ENCODE data around the gene SP2. TPM values are rescaled to one million over a fixed set of nuclear protein-coding genes. Genes with fewer than 3 reads are reported as not detected.

SP2 gene
- total RNA-seq, 1 donor from 2014 or later, result 12.1 TPM

- peaks cover 7% of the 10 kb centered on the region for H3K9me3 Mint-ChIP-seq (ENCODE audit: unreplicated experiment)
- Histone ChIP-seq H3K4me2 (ENCODE audit: low read length) (no peak overlapping the region), H3K27ac (ENCODE audit: low read depth, low read length) (no peak overlapping the region), H3K27me3 (ENCODE audit: insufficient read depth, low read length) (peaks cover 10% of the 10 kb centered on the region), H3K36me3 (ENCODE audit: insufficient read depth, low read length) (no peaks in the 10 kb centered on the region), H2AFZ (ENCODE audit: low read depth, low read length) (no peak overlapping the region), H3K9ac (ENCODE audit: low read length) (no peak overlapping the region), H3K4me3 (ENCODE audit: insufficient read depth, low read depth, low read length) (no peak overlapping the region), H3K79me2 (ENCODE audit: insufficient read depth, low read length) (no peaks in the 10 kb centered on the region), H3K4me1 (ENCODE audit: insufficient read depth, low read length) (peaks cover 7% of the 10 kb centered on the region), H4K20me1 (ENCODE audit: insufficient read depth, low read length) (no peaks in the 10 kb centered on the region), H3K9me3 (ENCODE audit: insufficient read depth, low read depth, low read length) (no peaks in the 10 kb centered on the region)
- peaks cover 31% of the 10 kb centered on the region for H3K27me3 Mint-ChIP-seq (ENCODE audit: low read depth, unreplicated experiment)
- H3K4me1 Mint-ChIP-seq (ENCODE audit: low read depth, unreplicated experiment), result peaks cover 13% of the 10 kb centered on the region
- H3K27ac Mint-ChIP-seq (ENCODE audit: unreplicated experiment), result no peak overlapping the region
- no peak for TF ChIP-seq CTCF (IDR thresholded peaks at IDR 0.05; ENCODE audit: insufficient read depth, low read depth, low read length)
- no peak for TF ChIP-seq EZH2 (IDR thresholded peaks at IDR 0.05; ENCODE audit: insufficient read depth, low read length)
- DNase-seq (ENCODE audit: low read depth) (no peak), FAIRE-seq (no peak)
- peaks cover 1% of the 10 kb centered on the region for H3K36me3 Mint-ChIP-seq (ENCODE audit: low read depth, unreplicated experiment)
- no peak overlapping the region for H3K4me3 Mint-ChIP-seq (ENCODE audit: unreplicated experiment)
These were observed 35.6 kb upstream of the SP2 start for GRCh38 chr17:47860386-47860785.

GRCh38 chr17:47862621-47863440 lies 33.2 kb upstream of the SP2 start:
- Mint-ChIP-seq H3K36me3 (ENCODE audit: low read depth, unreplicated experiment) (peaks cover 6% of the 10 kb centered on the region), H3K27me3 (ENCODE audit: low read depth, unreplicated experiment) (peaks cover 32% of the 10 kb centered on the region), H3K4me1 (ENCODE audit: low read depth, unreplicated experiment) (peaks cover 9% of the 10 kb centered on the region), H3K4me3 (ENCODE audit: unreplicated experiment) (no peak overlapping the region), H3K9me3 (ENCODE audit: unreplicated experiment) (peaks cover 9% of the 10 kb centered on the region), H3K27ac (ENCODE audit: unreplicated experiment) (peak overlapping the region; percentile 88)
- peaks cover 5% of the 10 kb centered on the region for H3K27me3 ChIP-seq (ENCODE audit: insufficient read depth, low read length)
- FAIRE-seq (peak; percentile 98), DNase-seq (ENCODE audit: low read depth) (peak; percentile 82)
- no peaks in the 10 kb centered on the region for H3K36me3 ChIP-seq (ENCODE audit: insufficient read depth, low read length)
- peak overlapping the region; percentile 55 for H3K4me2 ChIP-seq (ENCODE audit: low read length)
- peak overlapping the region; percentile 72 for H2AFZ ChIP-seq (ENCODE audit: low read depth, low read length)
- no peaks in the 10 kb centered on the region for H3K9me3 ChIP-seq (ENCODE audit: insufficient read depth, low read depth, low read length)
- peaks cover 7% of the 10 kb centered on the region for H3K4me1 ChIP-seq (ENCODE audit: insufficient read depth, low read length)
- peak overlapping the region; percentile 63 for H3K27ac ChIP-seq (ENCODE audit: low read depth, low read length)
- no peaks in the 10 kb centered on the region for H4K20me1 ChIP-seq (ENCODE audit: insufficient read depth, low read length)
- no peak for TF ChIP-seq CTCF (IDR thresholded peaks at IDR 0.05; ENCODE audit: insufficient read depth, low read depth, low read length)
- TF ChIP-seq EZH2 (IDR thresholded peaks at IDR 0.05; ENCODE audit: insufficient read depth, low read length), result no peak
- no peak overlapping the region for H3K9ac ChIP-seq (ENCODE audit: low read length)
- H3K4me3 ChIP-seq (ENCODE audit: insufficient read depth, low read depth, low read length), result no peak overlapping the region
- no peaks in the 10 kb centered on the region for H3K79me2 ChIP-seq (ENCODE audit: insufficient read depth, low read length)

GRCh38 chr17:47864791-47865216 lies 31.2 kb upstream of the SP2 start:
- Mint-ChIP-seq H3K9me3 (ENCODE audit: unreplicated experiment) (peaks cover 11% of the 10 kb centered on the region), H3K27ac (ENCODE audit: unreplicated experiment) (no peak overlapping the region), H3K4me3 (ENCODE audit: unreplicated experiment) (no peak overlapping the region), H3K27me3 (ENCODE audit: low read depth, unreplicated experiment) (peaks cover 30% of the 10 kb centered on the region), H3K4me1 (ENCODE audit: low read depth, unreplicated experiment) (peaks cover 9% of the 10 kb centered on the region), H3K36me3 (ENCODE audit: low read depth, unreplicated experiment) (peaks cover 6% of the 10 kb centered on the region)
- Histone ChIP-seq H2AFZ (ENCODE audit: low read depth, low read length) (peak overlapping the region; percentile 10), H3K79me2 (ENCODE audit: insufficient read depth, low read length) (no peaks in the 10 kb centered on the region), H3K36me3 (ENCODE audit: insufficient read depth, low read length) (no peaks in the 10 kb centered on the region), H3K4me2 (ENCODE audit: low read length) (no peak overlapping the region), H3K27me3 (ENCODE audit: insufficient read depth, low read length) (peaks cover 13% of the 10 kb centered on the region), H3K9me3 (ENCODE audit: insufficient read depth, low read depth, low read length) (no peaks in the 10 kb centered on the region), H3K27ac (ENCODE audit: low read depth, low read length) (no peak overlapping the region), H3K4me1 (ENCODE audit: insufficient read depth, low read length) (peaks cover 7% of the 10 kb centered on the region), H4K20me1 (ENCODE audit: insufficient read depth, low read length) (no peaks in the 10 kb centered on the region), H3K9ac (ENCODE audit: low read length) (no peak overlapping the region), H3K4me3 (ENCODE audit: insufficient read depth, low read depth, low read length) (no peak overlapping the region)
- TF ChIP-seq CTCF (IDR thresholded peaks at IDR 0.05; ENCODE audit: insufficient read depth, low read depth, low read length), result no peak
- no peak for TF ChIP-seq EZH2 (IDR thresholded peaks at IDR 0.05; ENCODE audit: insufficient read depth, low read length)
- DNase-seq (ENCODE audit: low read depth) (no peak), FAIRE-seq (no peak)
